ENCODE data around the gene PATL1. TPM values are rescaled to one million over a fixed set of nuclear protein-coding genes. Genes with fewer than 3 reads are reported as not detected.

The PATL1 gene
- total and polyA plus RNA-seq, 2 experiments from 2014 or later: 8.5 to 12.5 TPM

DNA sequence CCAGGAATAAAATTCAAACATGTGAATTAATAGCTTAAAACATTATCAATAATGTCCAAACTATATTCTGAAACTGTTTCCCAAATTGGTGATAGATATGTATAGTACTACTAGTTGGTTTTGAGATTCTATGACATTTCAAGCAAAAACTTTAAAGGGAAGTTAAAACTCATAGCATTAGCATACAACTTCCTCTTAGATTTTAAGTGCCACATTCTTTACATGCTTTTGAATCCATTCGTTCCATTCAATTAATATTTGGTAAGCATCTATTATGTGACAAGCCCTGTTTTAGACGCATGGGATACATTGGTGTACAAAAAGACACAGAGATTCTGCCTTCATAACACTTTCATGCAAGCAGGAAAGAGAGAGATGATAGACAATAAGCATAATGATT, 8.9 kb downstream of the PATL1 start:
- H3K9me3 ChIP-seq (ENCODE audit: low read depth): no peaks in the 10 kb centered on the region
- TF ChIP-seq EZH2phosphoT487 (IDR thresholded peaks at IDR 0.05; ENCODE audit: insufficient read depth, low read depth) (no peak), EZH2 (IDR thresholded peaks at IDR 0.05; ENCODE audit: insufficient read depth, poor library complexity, severe bottlenecking) (no peak)
- H4K20me1 ChIP-seq (ENCODE audit: insufficient read depth): peaks cover 6% of the 10 kb centered on the region; the same call in 1 of the 2 replicates
- in situ Hi-C loops (cut with MboI): no loop called here
- 69 to 74% methylated on average over 2 of the region's 2 CpGs for WGBS, 2 experiments (ENCODE audit: low coverage in 1 of 2, low lambda C conversion rate in 2 of 2, missing lambda C conversion rate in 2 of 2)
- H3K27me3 ChIP-seq (replicated peaks; ENCODE audit: insufficient read depth): no peaks in the 10 kb centered on the region
- DNase-seq: no peak
- H3K79me2 ChIP-seq (ENCODE audit: insufficient read depth): peaks cover 79% of the 10 kb centered on the region
- no peak overlapping the region for H3K4me2 ChIP-seq (ENCODE audit: unreplicated experiment)
- H3K9ac ChIP-seq: 0 out of 2 replicates have a peak overlapping the region, but pooled peaks have one; percentile 17
- peaks cover 93% of the 10 kb centered on the region for H3K36me3 ChIP-seq (ENCODE audit: low read depth)
- peaks cover 14% of the 10 kb centered on the region; the same call in 1 of the 2 replicates for H3K4me1 ChIP-seq (ENCODE audit: insufficient read depth)
- no peak overlapping the region for H3K27ac ChIP-seq
- H2AFZ ChIP-seq: no peak overlapping the region
- no peak overlapping the region for H3K4me3 ChIP-seq
- no peaks in the 10 kb centered on the region for H3K9me2 ChIP-seq (ENCODE audit: insufficient read depth)
- 0 out of 2 replicates have a peak, but pooled peaks cover 8% of the 10 kb centered on the region for H3F3A ChIP-seq (ENCODE audit: insufficient read depth)

DNA sequence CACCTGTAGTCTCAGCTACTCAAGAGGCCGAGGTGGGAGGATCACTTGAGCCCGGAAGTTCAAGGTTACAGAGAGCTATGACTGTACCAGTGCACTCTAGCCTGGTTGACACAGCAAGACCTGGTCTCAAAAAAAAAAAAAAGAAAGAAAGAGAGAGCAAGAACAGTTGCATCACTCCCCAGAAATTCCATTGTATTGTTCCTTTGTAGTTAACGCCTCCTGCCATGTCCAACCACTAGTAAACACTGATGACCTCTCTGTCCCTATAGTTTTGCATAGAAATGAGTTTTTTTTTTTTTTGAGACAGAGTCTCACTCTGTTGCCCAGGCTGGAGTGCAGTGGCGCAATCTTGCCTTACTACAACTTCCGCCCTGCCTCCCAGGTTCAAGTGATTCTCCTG, 10.8 kb downstream of the PATL1 start:
- no peak overlapping the region for H3K27ac ChIP-seq
- no peak overlapping the region for H2AFZ ChIP-seq
- H3K4me3 ChIP-seq: no peak overlapping the region
- H3K4me1 ChIP-seq (ENCODE audit: insufficient read depth): peaks cover 14% of the 10 kb centered on the region; the same call in 1 of the 2 replicates
- DNase-seq: no peak
- no peaks in the 10 kb centered on the region for H3K9me2 ChIP-seq (ENCODE audit: insufficient read depth)
- no peaks in the 10 kb centered on the region for H3K9me3 ChIP-seq (ENCODE audit: low read depth)
- in situ Hi-C loops (cut with MboI): no loop called here
- H3K79me2 ChIP-seq (ENCODE audit: insufficient read depth): peaks cover 66% of the 10 kb centered on the region
- no peak overlapping the region for H3K9ac ChIP-seq
- H3F3A ChIP-seq (ENCODE audit: insufficient read depth): 0 out of 2 replicates have a peak, but pooled peaks cover 8% of the 10 kb centered on the region
- H3K36me3 ChIP-seq (ENCODE audit: low read depth): peaks cover 93% of the 10 kb centered on the region
- WGBS, 2 experiments (ENCODE audit: low coverage in 1 of 2, low lambda C conversion rate in 2 of 2, missing lambda C conversion rate in 2 of 2): 98% methylated on average over 5 of the region's 5 CpGs
- TF ChIP-seq EZH2 (IDR thresholded peaks at IDR 0.05; ENCODE audit: insufficient read depth, poor library complexity, severe bottlenecking) (no peak), EZH2phosphoT487 (IDR thresholded peaks at IDR 0.05; ENCODE audit: insufficient read depth, low read depth) (no peak)
- H3K4me2 ChIP-seq (ENCODE audit: unreplicated experiment): no peak overlapping the region
- H4K20me1 ChIP-seq (ENCODE audit: insufficient read depth): peaks cover 6% of the 10 kb centered on the region; the same call in 1 of the 2 replicates
- no peaks in the 10 kb centered on the region for H3K27me3 ChIP-seq (replicated peaks; ENCODE audit: insufficient read depth)

DNA sequence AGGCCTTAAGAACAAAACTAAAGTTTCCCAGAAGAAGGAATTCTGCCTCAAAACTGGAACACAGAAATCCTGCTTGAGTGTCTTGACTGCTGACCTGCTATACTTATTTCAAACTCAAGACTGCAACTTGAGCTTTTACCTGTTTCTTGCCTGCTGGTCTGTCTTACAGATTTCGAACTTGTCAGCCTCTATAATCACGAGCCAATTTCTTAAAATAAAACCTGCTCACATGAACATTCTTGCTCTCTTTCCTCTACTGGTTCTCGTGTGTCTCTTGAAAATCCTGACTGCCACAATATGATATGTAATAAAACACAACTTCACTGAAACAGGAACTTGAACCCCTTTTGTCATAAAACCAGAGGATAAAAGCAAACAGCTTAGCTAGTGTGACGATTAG, 13.9 kb downstream of the PATL1 start:
- Histone ChIP-seq H3K79me2 (ENCODE audit: insufficient read depth) (peaks cover 34% of the 10 kb centered on the region), H3K9me3 (ENCODE audit: low read depth) (no peaks in the 10 kb centered on the region), H3K36me3 (ENCODE audit: low read depth) (peaks cover 96% of the 10 kb centered on the region), H3K9ac (no peak overlapping the region), H3K27me3 (replicated peaks; ENCODE audit: insufficient read depth) (no peaks in the 10 kb centered on the region), H2AFZ (no peak overlapping the region), H3F3A (ENCODE audit: insufficient read depth) (no peaks in the 10 kb centered on the region), H3K9me2 (ENCODE audit: insufficient read depth) (no peaks in the 10 kb centered on the region), H3K4me1 (ENCODE audit: insufficient read depth) (0 out of 2 replicates have a peak, but pooled peaks cover under 1% of the 10 kb centered on the region), H3K4me3 (no peak overlapping the region), H4K20me1 (ENCODE audit: insufficient read depth) (no peaks in the 10 kb centered on the region), H3K4me2 (ENCODE audit: unreplicated experiment) (no peak overlapping the region), H3K27ac (no peak overlapping the region)
- WGBS, 2 experiments (ENCODE audit: low coverage in 1 of 2, low lambda C conversion rate in 2 of 2, missing lambda C conversion rate in 2 of 2): 80% methylated on average over 4 of the region's 4 CpGs
- in situ Hi-C loops (cut with MboI): no loop called here
- DNase-seq: no peak
- TF ChIP-seq EZH2 (IDR thresholded peaks at IDR 0.05; ENCODE audit: insufficient read depth, poor library complexity, severe bottlenecking) (no peak), EZH2phosphoT487 (IDR thresholded peaks at IDR 0.05; ENCODE audit: insufficient read depth, low read depth) (no peak)

DNA sequence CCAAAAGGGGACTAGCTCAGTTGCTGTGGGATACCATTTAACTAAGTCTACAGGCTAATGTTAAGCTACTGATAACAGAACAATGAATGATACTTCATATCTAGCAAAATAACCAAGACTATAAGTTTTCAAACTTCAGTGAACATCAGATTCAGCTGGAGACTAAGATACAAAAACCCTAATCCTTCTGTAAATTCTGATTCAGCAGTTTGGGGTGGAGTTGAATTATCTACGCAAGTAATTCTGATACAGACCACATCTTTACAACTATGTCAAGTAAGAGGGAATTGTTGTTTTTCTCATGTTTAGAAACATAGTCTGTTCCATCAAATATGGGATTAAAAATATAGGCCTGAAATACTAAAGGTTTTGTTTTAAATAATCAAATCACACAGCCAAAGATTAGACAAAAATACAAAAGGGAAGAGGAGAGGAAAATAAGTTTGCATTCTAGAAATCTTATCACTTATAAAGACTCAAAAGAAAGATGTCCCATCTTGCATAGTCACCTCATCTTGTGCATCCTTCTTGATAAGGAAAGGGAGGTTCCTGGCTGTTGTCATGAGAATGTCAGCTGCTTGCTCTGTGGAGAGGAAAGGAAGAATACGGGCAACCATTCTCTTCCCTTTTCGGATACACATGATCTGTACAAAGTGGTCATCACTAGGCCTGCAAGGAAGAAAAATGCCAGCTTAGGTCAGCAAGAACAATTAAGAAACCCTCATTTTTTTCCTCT, 21.4 kb downstream of the PATL1 start:
- Histone ChIP-seq H3K9me3 (ENCODE audit: low read depth) (no peaks in the 10 kb centered on the region), H3K4me3 (no peak overlapping the region), H3K4me1 (ENCODE audit: insufficient read depth) (no peaks in the 10 kb centered on the region; the same call in 1 of the 2 replicates), H3K27ac (no peak overlapping the region), H3K79me2 (ENCODE audit: insufficient read depth) (peaks cover 19% of the 10 kb centered on the region; the same call in 1 of the 2 replicates), H3K27me3 (replicated peaks; ENCODE audit: insufficient read depth) (no peaks in the 10 kb centered on the region), H4K20me1 (ENCODE audit: insufficient read depth) (no peaks in the 10 kb centered on the region), H3K9me2 (ENCODE audit: insufficient read depth) (no peaks in the 10 kb centered on the region), H3K4me2 (ENCODE audit: unreplicated experiment) (no peak overlapping the region), H3F3A (ENCODE audit: insufficient read depth) (peaks cover 6% of the 10 kb centered on the region; the same call in 1 of the 2 replicates), H3K36me3 (ENCODE audit: low read depth) (peaks cover 93% of the 10 kb centered on the region), H3K9ac (no peak overlapping the region), H2AFZ (no peak overlapping the region)
- TF ChIP-seq EZH2 (IDR thresholded peaks at IDR 0.05; ENCODE audit: insufficient read depth, poor library complexity, severe bottlenecking) (no peak), EZH2phosphoT487 (IDR thresholded peaks at IDR 0.05; ENCODE audit: insufficient read depth, low read depth) (no peak)
- no peak for DNase-seq
- WGBS, 2 experiments (ENCODE audit: low coverage in 1 of 2, low lambda C conversion rate in 2 of 2, missing lambda C conversion rate in 2 of 2): 80 to 86% methylated on average over 3 of the region's 3 CpGs
- in situ Hi-C loops (cut with MboI): no loop called here
